ENCODE data around the gene TBKBP1.

- TF ChIP-seq POLR2A (IDR thresholded peaks at IDR 0.05) (no peak), CTCF (IDR thresholded peaks at IDR 0.05) (no peak), EP300 (IDR thresholded peaks at IDR 0.05) (no peak)
Measured at GRCh38 chr17:47686276-47686635, 7.7 kb upstream of the TBKBP1 start.
